GM10847 (cell line): ENCODE results near the gene OR2AT4.

Source experiments
- POLR2A ChIP-seq: IDR thresholded peaks from 2 replicates; pipeline ENCODE4 v1.6.1; 2011; ENCODE audit not compliant: insufficient read length; ENCODE audit errors: extremely low read depth

OR2AT4 gene

GRCh38 chr11:75078233-75078632 lies 18.4 kb downstream of the OR2AT4 start:
- no peak for TF ChIP-seq POLR2A

GRCh38 chr11:75077316-75077715 lies 19.4 kb downstream of the OR2AT4 start:
- TF ChIP-seq POLR2A: no peak

GRCh38 chr11:75076671-75077070 lies 20.0 kb downstream of the OR2AT4 start:
- TF ChIP-seq POLR2A: no peak

- no peak for TF ChIP-seq POLR2A
Measured at GRCh38 chr11:75073459-75074190, 23.1 kb downstream of the OR2AT4 start.

GRCh38 chr11:75072582-75072981 lies 24.1 kb downstream of the OR2AT4 start:
- no peak for TF ChIP-seq POLR2A

GRCh38 chr11:75069473-75069872 lies 27.2 kb downstream of the OR2AT4 start:
- TF ChIP-seq POLR2A: no peak

- TF ChIP-seq POLR2A: no peak
Measured at GRCh38 chr11:75068993-75069392, 27.7 kb downstream of the OR2AT4 start.

- no peak for TF ChIP-seq POLR2A
Measured at GRCh38 chr11:75068559-75068958, 28.1 kb downstream of the OR2AT4 start.

GRCh38 chr11:75066061-75066460 lies 30.6 kb downstream of the OR2AT4 start:
- no peak for TF ChIP-seq POLR2A

GRCh38 chr11:75063741-75064314 lies 32.8 kb downstream of the OR2AT4 start:
- no peak for TF ChIP-seq POLR2A

GRCh38 chr11:75059299-75059698 lies 37.4 kb downstream of the OR2AT4 start:
- TF ChIP-seq POLR2A: no peak

- no peak for TF ChIP-seq POLR2A
Measured at GRCh38 chr11:75056814-75057213, 39.9 kb downstream of the OR2AT4 start.

GRCh38 chr11:75055511-75055910 lies 41.2 kb downstream of the OR2AT4 start:
- TF ChIP-seq POLR2A: no peak

GRCh38 chr11:75052457-75052856 lies 44.2 kb downstream of the OR2AT4 start:
- TF ChIP-seq POLR2A: no peak

GRCh38 chr11:75051043-75051442 lies 45.6 kb downstream of the OR2AT4 start:
- no peak for TF ChIP-seq POLR2A

GRCh38 chr11:75050516-75050915 lies 46.2 kb downstream of the OR2AT4 start:
- no peak for TF ChIP-seq POLR2A

GRCh38 chr11:75047191-75047590 lies 49.5 kb downstream of the OR2AT4 start:
- TF ChIP-seq POLR2A: no peak
